WTC11 (cell line): ENCODE results near the gene CCDC30. TPM values are rescaled to one million over a fixed set of nuclear protein-coding genes. Genes with fewer than 3 reads are reported as not detected.

Source experiments
- ATAC-seq: fragments of 200-7000 bp; cut with Tn5 transposase; 2 replicates; pipeline ENCODE4 v1.10.0; 2021; ENCODE audit warnings: mild to moderate bottlenecking, moderate library complexity
- CTCF ChIA-PET: fragments of 300-600 bp; sonication (Branson Sonifier 250); formaldehyde crosslinking; loops from one replicate; lab custom pipeline; 2021; ENCODE audit warnings: antibody characterized with exemption; lab: Charles Lee
- POLR2A ChIA-PET: fragments of 350-600 bp; sonication (Branson Sonifier 250); formaldehyde crosslinking; loops from one replicate; lab custom pipeline; 2021; ENCODE audit warnings: antibody characterized with exemption; lab: Charles Lee
- DNase-seq: peaks from one replicate; pipeline ENCODE4 v3.0.0; 2021; ENCODE audit warnings: low spot score
- H3K27ac Mint-ChIP-seq: 2 replicates; pipeline ENCODE4 v1.8.0; 2021; ENCODE audit warnings: mixed read lengths
- H3K27me3 Mint-ChIP-seq: 2 replicates; pipeline ENCODE4 v1.8.0; 2021; ENCODE audit warnings: low read depth, mild to moderate bottlenecking, moderate library complexity, mixed read lengths
- H3K36me3 Mint-ChIP-seq: 2 replicates; pipeline ENCODE4 v1.8.0; 2021; ENCODE audit warnings: mixed read lengths
- H3K4me1 Mint-ChIP-seq: 2 replicates; pipeline ENCODE4 v1.8.0; 2022; ENCODE audit warnings: mixed read lengths
- H3K4me3 Mint-ChIP-seq: 2 replicates; pipeline ENCODE4 v1.8.0; 2021; ENCODE audit warnings: mild to moderate bottlenecking, moderate library complexity, mixed read lengths
- H3K9me3 Mint-ChIP-seq: 2 replicates; pipeline ENCODE4 v1.8.0; 2021; ENCODE audit warnings: mixed read lengths
- ATF1 ChIP-seq: sonication (generic); formaldehyde crosslinking; IDR thresholded peaks from 2 replicates; pipeline ENCODE4 v1.8.1; 2023; ENCODE audit warnings: mild to moderate bottlenecking, moderate library complexity, missing genetic modification reagents
- CTCF ChIP-seq: fragments of 200-600 bp; IDR thresholded peaks from 2 replicates; pipeline ENCODE4 v1.8.0; 2022; ENCODE audit warnings: antibody characterized with exemption
- EMX1 ChIP-seq: fragments of 250-450 bp; sonication (Bioruptor Pico); IDR thresholded peaks from 2 replicates; pipeline ENCODE4 v1.8.0; 2021; ENCODE audit warnings: mild to moderate bottlenecking
- HMGA2 ChIP-seq: fragments of 250-450 bp; sonication (Bioruptor Pico); IDR thresholded peaks from 2 replicates; pipeline ENCODE4 v1.4.0; 2021; ENCODE audit warnings: mild to moderate bottlenecking, moderate library complexity
- JAZF1 ChIP-seq: fragments of 250-450 bp; sonication (Bioruptor Pico); IDR thresholded peaks from 2 replicates; pipeline ENCODE4 v1.9.0; 2021; ENCODE audit warnings: moderate library complexity, mild to moderate bottlenecking, inconsistent platforms
- MXD4 ChIP-seq: fragments of 250-450 bp; sonication (Bioruptor Pico); IDR thresholded peaks from 2 replicates; pipeline ENCODE4 v1.8.0; 2021; ENCODE audit warnings: mild to moderate bottlenecking, moderate library complexity, borderline replicate concordance
- PRRX2 ChIP-seq: fragments of 250-450 bp; sonication (Bioruptor Pico); IDR thresholded peaks from 2 replicates; pipeline ENCODE4 v1.8.0; 2021; ENCODE audit warnings: mild to moderate bottlenecking
- RELA ChIP-seq: sonication (generic); formaldehyde crosslinking; IDR thresholded peaks from 2 replicates; pipeline ENCODE4 v1.8.1; 2022; ENCODE audit warnings: missing genetic modification reagents, mild to moderate bottlenecking, borderline replicate concordance
- SOX15 ChIP-seq: fragments of 250-450 bp; sonication (Bioruptor Pico); IDR thresholded peaks from 2 replicates; pipeline ENCODE4 v1.9.0; 2021; ENCODE audit warnings: mild to moderate bottlenecking
- TEAD4 ChIP-seq: sonication (generic); formaldehyde crosslinking; IDR thresholded peaks from 2 replicates; pipeline ENCODE4 v1.8.0; 2022; ENCODE audit warnings: mild to moderate bottlenecking, missing genetic modification reagents
- TP53 ChIP-seq: sonication (generic); formaldehyde crosslinking; IDR thresholded peaks from 2 replicates; pipeline ENCODE4 v1.8.1; 2023; ENCODE audit warnings: mild to moderate bottlenecking, missing genetic modification reagents
- USF2 ChIP-seq: sonication (generic); formaldehyde crosslinking; IDR thresholded peaks from 2 replicates; pipeline ENCODE4 v1.8.1; 2023; ENCODE audit warnings: mild to moderate bottlenecking, missing genetic modification reagents, moderate library complexity
- ZNF219 ChIP-seq: sonication (generic); formaldehyde crosslinking; IDR thresholded peaks from 2 replicates; pipeline ENCODE4 v1.8.0; 2023; ENCODE audit warnings: missing genetic modification reagents, mild to moderate bottlenecking, borderline replicate concordance
- total RNA-seq: library from RNA; stranded (reverse); gene quantifications from 3 replicates; pipeline ENCODE4 v1.2.3, GENCODE V29; 2021
- TF ChIP-seq, protein P1 (sequence below): sonication (generic); formaldehyde crosslinking; conservative IDR thresholded peaks from 2 replicates; pipeline ENCODE4 v1.8.1; 2023; ENCODE audit warnings: mild to moderate bottlenecking, low read depth, missing genetic modification reagents, moderate library complexity
- TF ChIP-seq, protein P2 (sequence below): fragments of 250-450 bp; sonication (Bioruptor Pico); IDR thresholded peaks from 2 replicates; pipeline ENCODE4 v1.8.0; 2021; ENCODE audit warnings: mild to moderate bottlenecking
- TF ChIP-seq, protein P3 (sequence below): fragments of 250-450 bp; sonication (Bioruptor Pico); IDR thresholded peaks from 2 replicates; pipeline ENCODE4 v1.9.0; 2021; ENCODE audit warnings: mild to moderate bottlenecking, borderline replicate concordance
- TF ChIP-seq, protein P4 (sequence below): sonication (generic); formaldehyde crosslinking; IDR thresholded peaks from 2 replicates; pipeline ENCODE4 v1.8.1; 2022; ENCODE audit warnings: mild to moderate bottlenecking, moderate library complexity, missing genetic modification reagents
- TF ChIP-seq, protein P5 (sequence below): sonication (generic); formaldehyde crosslinking; IDR thresholded peaks from 2 replicates; pipeline ENCODE4 v1.8.1; 2023; ENCODE audit warnings: mild to moderate bottlenecking, moderate library complexity, missing genetic modification reagents
- TF ChIP-seq, protein P6 (sequence below): sonication (generic); formaldehyde crosslinking; IDR thresholded peaks from 2 replicates; pipeline ENCODE4 v1.8.1; 2023; ENCODE audit warnings: mild to moderate bottlenecking, missing genetic modification reagents

CCDC30 gene
- total RNA-seq, 1 experiment from 2014 or later, result 0.92 TPM

- ChIA-PET POLR2A (interaction anchor here (0.6 kb wide), 1 partner anchor 40 kb away, joined by 5 read pairs; no protein-coding TSS in a partner anchor), CTCF (interaction anchor here (0.9 kb wide), 1 partner anchor 257 kb away, joined by 3 read pairs; no protein-coding TSS in a partner anchor)
- H3K27ac Mint-ChIP-seq, result no peak overlapping the region
- H3K27me3 Mint-ChIP-seq, result no peaks in the 10 kb centered on the region
- H3K9me3 Mint-ChIP-seq, result peaks cover 6% of the 10 kb centered on the region; the same call in 1 of the 2 replicates
- no peak for DNase-seq
- H3K4me3 Mint-ChIP-seq, result no peak overlapping the region
- no peak for ATAC-seq
- peaks cover 21% of the 10 kb centered on the region for H3K4me1 Mint-ChIP-seq
- H3K36me3 Mint-ChIP-seq, result no peaks in the 10 kb centered on the region
- TF ChIP-seq SOX15 (CRISPR knock-in tag), result no peak
- TF ChIP-seq CTCF, result no peak
- TF ChIP-seq EMX1, result no peak
- no peak for TF ChIP-seq TEAD4 (CRISPR knock-in tag)
- TF ChIP-seq, protein P1, sequence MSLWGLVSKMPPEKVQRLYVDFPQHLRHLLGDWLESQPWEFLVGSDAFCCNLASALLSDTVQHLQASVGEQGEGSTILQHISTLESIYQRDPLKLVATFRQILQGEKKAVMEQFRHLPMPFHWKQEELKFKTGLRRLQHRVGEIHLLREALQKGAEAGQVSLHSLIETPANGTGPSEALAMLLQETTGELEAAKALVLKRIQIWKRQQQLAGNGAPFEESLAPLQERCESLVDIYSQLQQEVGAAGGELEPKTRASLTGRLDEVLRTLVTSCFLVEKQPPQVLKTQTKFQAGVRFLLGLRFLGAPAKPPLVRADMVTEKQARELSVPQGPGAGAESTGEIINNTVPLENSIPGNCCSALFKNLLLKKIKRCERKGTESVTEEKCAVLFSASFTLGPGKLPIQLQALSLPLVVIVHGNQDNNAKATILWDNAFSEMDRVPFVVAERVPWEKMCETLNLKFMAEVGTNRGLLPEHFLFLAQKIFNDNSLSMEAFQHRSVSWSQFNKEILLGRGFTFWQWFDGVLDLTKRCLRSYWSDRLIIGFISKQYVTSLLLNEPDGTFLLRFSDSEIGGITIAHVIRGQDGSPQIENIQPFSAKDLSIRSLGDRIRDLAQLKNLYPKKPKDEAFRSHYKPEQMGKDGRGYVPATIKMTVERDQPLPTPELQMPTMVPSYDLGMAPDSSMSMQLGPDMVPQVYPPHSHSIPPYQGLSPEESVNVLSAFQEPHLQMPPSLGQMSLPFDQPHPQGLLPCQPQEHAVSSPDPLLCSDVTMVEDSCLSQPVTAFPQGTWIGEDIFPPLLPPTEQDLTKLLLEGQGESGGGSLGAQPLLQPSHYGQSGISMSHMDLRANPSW (CRISPR knock-in tag), result no peak
- TF ChIP-seq JAZF1 (CRISPR knock-in tag), result no peak
- TF ChIP-seq, protein P2, sequence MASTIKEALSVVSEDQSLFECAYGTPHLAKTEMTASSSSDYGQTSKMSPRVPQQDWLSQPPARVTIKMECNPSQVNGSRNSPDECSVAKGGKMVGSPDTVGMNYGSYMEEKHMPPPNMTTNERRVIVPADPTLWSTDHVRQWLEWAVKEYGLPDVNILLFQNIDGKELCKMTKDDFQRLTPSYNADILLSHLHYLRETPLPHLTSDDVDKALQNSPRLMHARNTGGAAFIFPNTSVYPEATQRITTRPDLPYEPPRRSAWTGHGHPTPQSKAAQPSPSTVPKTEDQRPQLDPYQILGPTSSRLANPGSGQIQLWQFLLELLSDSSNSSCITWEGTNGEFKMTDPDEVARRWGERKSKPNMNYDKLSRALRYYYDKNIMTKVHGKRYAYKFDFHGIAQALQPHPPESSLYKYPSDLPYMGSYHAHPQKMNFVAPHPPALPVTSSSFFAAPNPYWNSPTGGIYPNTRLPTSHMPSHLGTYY (CRISPR knock-in tag), result no peak
- TF ChIP-seq ZNF219 (CRISPR knock-in tag), result no peak
- TF ChIP-seq USF2 (CRISPR knock-in tag), result no peak
- no peak for TF ChIP-seq TP53
Measured at GRCh38 chr1:42430286-42431135, 32.6 kb upstream of the CCDC30 start.

DNA sequence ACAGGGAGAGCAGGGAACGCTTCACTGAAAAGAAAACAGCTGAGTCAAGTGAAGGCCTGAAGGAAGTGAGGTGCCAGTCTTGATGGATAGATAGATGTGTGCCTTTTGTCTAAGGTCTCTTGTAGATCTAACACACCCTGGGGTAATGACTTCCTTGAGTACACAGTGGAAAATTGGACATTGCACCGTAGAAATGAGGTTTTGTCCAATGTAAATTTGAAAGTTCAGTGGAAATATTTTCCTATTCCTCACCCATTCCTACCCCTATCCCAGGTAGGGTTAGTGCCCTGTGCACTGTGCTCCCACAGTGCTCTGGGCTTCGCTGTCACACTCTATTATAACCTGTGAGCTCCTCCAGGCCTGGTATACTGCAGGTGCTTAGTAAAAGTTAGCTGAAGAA lies 31.6 kb upstream of the CCDC30 start:
- peaks cover 21% of the 10 kb centered on the region for H3K4me1 Mint-ChIP-seq
- no peaks in the 10 kb centered on the region for H3K36me3 Mint-ChIP-seq
- no peak overlapping the region for H3K27ac Mint-ChIP-seq
- ATAC-seq (no peak), DNase-seq (no peak)
- no peak overlapping the region for H3K4me3 Mint-ChIP-seq
- H3K27me3 Mint-ChIP-seq, result no peaks in the 10 kb centered on the region
- ChIA-PET POLR2A (no interaction called here), CTCF (no interaction called here)
- H3K9me3 Mint-ChIP-seq, result peaks cover 4% of the 10 kb centered on the region; the same call in 1 of the 2 replicates
- no peak for TF ChIP-seq PRRX2 (CRISPR knock-in tag)
- no peak for TF ChIP-seq ZNF219 (CRISPR knock-in tag)
- TF ChIP-seq, protein P3, sequence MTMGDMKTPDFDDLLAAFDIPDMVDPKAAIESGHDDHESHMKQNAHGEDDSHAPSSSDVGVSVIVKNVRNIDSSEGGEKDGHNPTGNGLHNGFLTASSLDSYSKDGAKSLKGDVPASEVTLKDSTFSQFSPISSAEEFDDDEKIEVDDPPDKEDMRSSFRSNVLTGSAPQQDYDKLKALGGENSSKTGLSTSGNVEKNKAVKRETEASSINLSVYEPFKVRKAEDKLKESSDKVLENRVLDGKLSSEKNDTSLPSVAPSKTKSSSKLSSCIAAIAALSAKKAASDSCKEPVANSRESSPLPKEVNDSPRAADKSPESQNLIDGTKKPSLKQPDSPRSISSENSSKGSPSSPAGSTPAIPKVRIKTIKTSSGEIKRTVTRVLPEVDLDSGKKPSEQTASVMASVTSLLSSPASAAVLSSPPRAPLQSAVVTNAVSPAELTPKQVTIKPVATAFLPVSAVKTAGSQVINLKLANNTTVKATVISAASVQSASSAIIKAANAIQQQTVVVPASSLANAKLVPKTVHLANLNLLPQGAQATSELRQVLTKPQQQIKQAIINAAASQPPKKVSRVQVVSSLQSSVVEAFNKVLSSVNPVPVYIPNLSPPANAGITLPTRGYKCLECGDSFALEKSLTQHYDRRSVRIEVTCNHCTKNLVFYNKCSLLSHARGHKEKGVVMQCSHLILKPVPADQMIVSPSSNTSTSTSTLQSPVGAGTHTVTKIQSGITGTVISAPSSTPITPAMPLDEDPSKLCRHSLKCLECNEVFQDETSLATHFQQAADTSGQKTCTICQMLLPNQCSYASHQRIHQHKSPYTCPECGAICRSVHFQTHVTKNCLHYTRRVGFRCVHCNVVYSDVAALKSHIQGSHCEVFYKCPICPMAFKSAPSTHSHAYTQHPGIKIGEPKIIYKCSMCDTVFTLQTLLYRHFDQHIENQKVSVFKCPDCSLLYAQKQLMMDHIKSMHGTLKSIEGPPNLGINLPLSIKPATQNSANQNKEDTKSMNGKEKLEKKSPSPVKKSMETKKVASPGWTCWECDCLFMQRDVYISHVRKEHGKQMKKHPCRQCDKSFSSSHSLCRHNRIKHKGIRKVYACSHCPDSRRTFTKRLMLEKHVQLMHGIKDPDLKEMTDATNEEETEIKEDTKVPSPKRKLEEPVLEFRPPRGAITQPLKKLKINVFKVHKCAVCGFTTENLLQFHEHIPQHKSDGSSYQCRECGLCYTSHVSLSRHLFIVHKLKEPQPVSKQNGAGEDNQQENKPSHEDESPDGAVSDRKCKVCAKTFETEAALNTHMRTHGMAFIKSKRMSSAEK (CRISPR knock-in tag), result no peak
- TF ChIP-seq, protein P4, sequence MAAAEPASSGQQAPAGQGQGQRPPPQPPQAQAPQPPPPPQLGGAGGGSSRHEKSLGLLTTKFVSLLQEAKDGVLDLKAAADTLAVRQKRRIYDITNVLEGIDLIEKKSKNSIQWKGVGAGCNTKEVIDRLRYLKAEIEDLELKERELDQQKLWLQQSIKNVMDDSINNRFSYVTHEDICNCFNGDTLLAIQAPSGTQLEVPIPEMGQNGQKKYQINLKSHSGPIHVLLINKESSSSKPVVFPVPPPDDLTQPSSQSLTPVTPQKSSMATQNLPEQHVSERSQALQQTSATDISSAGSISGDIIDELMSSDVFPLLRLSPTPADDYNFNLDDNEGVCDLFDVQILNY (CRISPR knock-in tag), result no peak
- TF ChIP-seq HMGA2, result no peak
- TF ChIP-seq, protein P5, sequence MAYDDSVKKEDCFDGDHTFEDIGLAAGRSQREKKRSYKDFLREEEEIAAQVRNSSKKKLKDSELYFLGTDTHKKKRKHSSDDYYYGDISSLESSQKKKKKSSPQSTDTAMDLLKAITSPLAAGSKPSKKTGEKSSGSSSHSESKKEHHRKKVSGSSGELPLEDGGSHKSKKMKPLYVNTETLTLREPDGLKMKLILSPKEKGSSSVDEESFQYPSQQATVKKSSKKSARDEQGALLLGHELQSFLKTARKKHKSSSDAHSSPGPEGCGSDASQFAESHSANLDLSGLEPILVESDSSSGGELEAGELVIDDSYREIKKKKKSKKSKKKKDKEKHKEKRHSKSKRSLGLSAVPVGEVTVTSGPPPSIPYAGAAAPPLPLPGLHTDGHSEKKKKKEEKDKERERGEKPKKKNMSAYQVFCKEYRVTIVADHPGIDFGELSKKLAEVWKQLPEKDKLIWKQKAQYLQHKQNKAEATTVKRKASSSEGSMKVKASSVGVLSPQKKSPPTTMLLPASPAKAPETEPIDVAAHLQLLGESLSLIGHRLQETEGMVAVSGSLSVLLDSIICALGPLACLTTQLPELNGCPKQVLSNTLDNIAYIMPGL (CRISPR knock-in tag), result no peak
- TF ChIP-seq, protein P6, sequence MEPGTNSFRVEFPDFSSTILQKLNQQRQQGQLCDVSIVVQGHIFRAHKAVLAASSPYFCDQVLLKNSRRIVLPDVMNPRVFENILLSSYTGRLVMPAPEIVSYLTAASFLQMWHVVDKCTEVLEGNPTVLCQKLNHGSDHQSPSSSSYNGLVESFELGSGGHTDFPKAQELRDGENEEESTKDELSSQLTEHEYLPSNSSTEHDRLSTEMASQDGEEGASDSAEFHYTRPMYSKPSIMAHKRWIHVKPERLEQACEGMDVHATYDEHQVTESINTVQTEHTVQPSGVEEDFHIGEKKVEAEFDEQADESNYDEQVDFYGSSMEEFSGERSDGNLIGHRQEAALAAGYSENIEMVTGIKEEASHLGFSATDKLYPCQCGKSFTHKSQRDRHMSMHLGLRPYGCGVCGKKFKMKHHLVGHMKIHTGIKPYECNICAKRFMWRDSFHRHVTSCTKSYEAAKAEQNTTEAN (CRISPR knock-in tag), result no peak
- TF ChIP-seq ATF1 (CRISPR knock-in tag), result no peak
- no peak for TF ChIP-seq RELA (CRISPR knock-in tag)
- TF ChIP-seq MXD4 (CRISPR knock-in tag), result no peak
